ENCODE data around the gene DDR2. TPM values are rescaled to one million over a fixed set of nuclear protein-coding genes. Genes with fewer than 3 reads are reported as not detected.

The DDR2 gene
- polyA plus RNA-seq, 1 of the 3 experiments (the other 2 are of a cell fraction) = 34.0 TPM

- ChIA-PET POLR2A (no interaction called here), CTCF (interaction anchor here (1.2 to 3.8 kb wide), 3 partner anchors 8 to 48 kb away, joined by 3 to 15 read pairs (median 8); no protein-coding TSS in a partner anchor)
- Histone ChIP-seq H3K36me3 (replicated peaks in 1 of 2; ENCODE audit: control insufficient read depth in 1 of 2, insufficient read depth in 2 of 2, low read length in 1 of 2) (no peaks in the 10 kb centered on the region), H3F3A (replicated peaks; ENCODE audit: insufficient read depth) (peaks cover 24% of the 10 kb centered on the region), H3K4me2 (peak overlapping the region; percentile 55; the same call in 1 of the 2 replicates), H3K27ac (ENCODE audit: low read depth in 2 of 2, low read length in 1 of 2) (peak overlapping the region in 1 of 2 experiments; percentile 14; a peak in 2 of 4 replicates), H3K9ac (peak overlapping the region; percentile 40; the same call in 1 of the 2 replicates), H3K27me3 (ENCODE audit: insufficient read depth) (no peaks in the 10 kb centered on the region), H3K79me2 (ENCODE audit: insufficient read depth) (no peaks in the 10 kb centered on the region), H4K20me1 (ENCODE audit: insufficient read depth) (no peaks in the 10 kb centered on the region), H3K9me2 (no peaks in the 10 kb centered on the region), H3K4me3 (ENCODE audit: low read depth in 2 of 2, low read length in 1 of 2) (no peak overlapping the region), H3K9me3 (no peaks in the 10 kb centered on the region), H3K4me1 (ENCODE audit: control insufficient read depth in 1 of 2, insufficient read depth in 2 of 2, low read depth in 1 of 2, low read length in 1 of 2) (peaks cover 34 to 35% of the 10 kb centered on the region in 2 experiments), H2AFZ (ENCODE audit: low read depth) (peak overlapping the region; percentile 66)
- WGBS (ENCODE audit: low lambda C conversion rate) = 41% methylated on average over 2 of the region's 2 CpGs
- no peak for DNase-seq
- TF ChIP-seq USF1 (IDR thresholded peaks at IDR 0.05; ENCODE audit: borderline replicate concordance, low read depth) (no peak), IRF3 (IDR thresholded peaks at IDR 0.05; ENCODE audit: low read depth, low read length) (no peak), USF2 (IDR thresholded peaks at IDR 0.05; ENCODE audit: borderline replicate concordance, low read depth, low read length) (no peak), NRF1 (IDR thresholded peaks at IDR 0.05; ENCODE audit: low read depth, low read length) (no peak), YY1 (IDR thresholded peaks at IDR 0.05; ENCODE audit: low read depth) (no peak), MEF2A (IDR thresholded peaks at IDR 0.05; ENCODE audit: borderline replicate concordance, low read depth) (no peak), JUND (IDR thresholded peaks at IDR 0.05) (no peak)
Observed at GRCh38 chr1:162626094-162626493, 6.2 kb upstream of the DDR2 start.

GRCh38 chr1:162626761-162627160, 5.5 kb upstream of the DDR2 start:
- peak overlapping the region; percentile 55 for H3K4me2 ChIP-seq
- H2AFZ ChIP-seq (ENCODE audit: low read depth) = peak overlapping the region; percentile 66
- peaks cover 39 to 41% of the 10 kb centered on the region in 2 experiments for H3K4me1 ChIP-seq (ENCODE audit: control insufficient read depth in 1 of 2, insufficient read depth in 2 of 2, low read depth in 1 of 2, low read length in 1 of 2)
- H3K79me2 ChIP-seq (ENCODE audit: insufficient read depth) = no peaks in the 10 kb centered on the region; the same call in 1 of the 2 replicates
- no peaks in the 10 kb centered on the region for H3K9me3 ChIP-seq
- peak overlapping the region; percentile 40 for H3K9ac ChIP-seq
- H3K27me3 ChIP-seq (ENCODE audit: insufficient read depth) = no peaks in the 10 kb centered on the region
- ChIA-PET POLR2A (no interaction called here), CTCF (interaction anchor here (1.2 to 3.8 kb wide), 3 partner anchors 9 to 48 kb away, joined by 3 to 15 read pairs (median 8); no protein-coding TSS in a partner anchor)
- no peak for DNase-seq
- no peaks in the 10 kb centered on the region for H3K9me2 ChIP-seq
- H4K20me1 ChIP-seq (ENCODE audit: insufficient read depth) = no peaks in the 10 kb centered on the region
- H3F3A ChIP-seq (replicated peaks; ENCODE audit: insufficient read depth) = peaks cover 31% of the 10 kb centered on the region
- H3K27ac ChIP-seq (ENCODE audit: low read depth in 2 of 2, low read length in 1 of 2) = peak overlapping the region in 1 of 2 experiments; percentile 14; a peak in 1 of 4 replicates
- 50% methylated on average over 2 of the region's 2 CpGs for WGBS (ENCODE audit: low lambda C conversion rate)
- TF ChIP-seq MEF2A (IDR thresholded peaks at IDR 0.05; ENCODE audit: borderline replicate concordance, low read depth) (no peak), ZBTB33 (IDR thresholded peaks at IDR 0.05; ENCODE audit: borderline replicate concordance, low read depth) (no peak), NRF1 (IDR thresholded peaks at IDR 0.05; ENCODE audit: low read depth, low read length) (no peak), RAD21 (IDR thresholded peaks at IDR 0.05; ENCODE audit: low read length) (no peak), CHD2 (IDR thresholded peaks at IDR 0.05; ENCODE audit: low read length, partially characterized antibody) (no peak), SMC3 (IDR thresholded peaks at IDR 0.05; ENCODE audit: low read depth, low read length) (no peak), USF1 (IDR thresholded peaks at IDR 0.05; ENCODE audit: borderline replicate concordance, low read depth) (no peak), FOXJ3 (CRISPR knock-in tag; IDR thresholded peaks at IDR 0.05) (no peak), POLR2AphosphoS5 (IDR thresholded peaks at IDR 0.05; ENCODE audit: low read depth, low read length) (no peak), MAX (IDR thresholded peaks at IDR 0.05; ENCODE audit: low read depth) (no peak), IRF3 (IDR thresholded peaks at IDR 0.05; ENCODE audit: low read depth, low read length) (no peak), EP300 (IDR thresholded peaks at IDR 0.05; ENCODE audit: borderline replicate concordance in 1 of 2, low read depth in 1 of 2, low read length in 1 of 2) (no peak), MXI1 (IDR thresholded peaks at IDR 0.05; ENCODE audit: low read depth, low read length) (no peak), GABPA (IDR thresholded peaks at IDR 0.05; ENCODE audit: low read depth) (no peak), YY1 (IDR thresholded peaks at IDR 0.05; ENCODE audit: low read depth) (no peak), SIN3A (IDR thresholded peaks at IDR 0.05; ENCODE audit: borderline replicate concordance, low read depth, low read length) (no peak), TAF1 (IDR thresholded peaks at IDR 0.05; ENCODE audit: borderline replicate concordance, low read depth, low read length) (no peak), TCF12 (IDR thresholded peaks at IDR 0.05) (no peak)
- no peaks in the 10 kb centered on the region for H3K36me3 ChIP-seq (replicated peaks in 1 of 2; ENCODE audit: control insufficient read depth in 1 of 2, insufficient read depth in 2 of 2, low read length in 1 of 2)
- H3K4me3 ChIP-seq (ENCODE audit: low read depth in 2 of 2, low read length in 1 of 2) = no peak overlapping the region
